ENCODE data around the gene UBE2J1.

Gene UBE2J1

GRCh38 chr6:89287351-89288028 is 65.0 kb downstream of the UBE2J1 start:
- TF ChIP-seq CTCF (IDR thresholded peaks at IDR 0.05; ENCODE audit: low read depth, low read length), result no peak
- no peak for DNase-seq (ENCODE audit: low read depth in 2 of 2)
- H3K4me3 ChIP-seq (replicated peaks in 1 of 2; ENCODE audit: low read depth in 2 of 2, low read length in 2 of 2), result no peak overlapping the region

GRCh38 chr6:89286516-89286915 is 66.0 kb downstream of the UBE2J1 start:
- TF ChIP-seq CTCF (IDR thresholded peaks at IDR 0.05; ENCODE audit: low read depth, low read length), result no peak
- H3K4me3 ChIP-seq (replicated peaks in 1 of 2; ENCODE audit: low read depth in 2 of 2, low read length in 2 of 2), result no peak overlapping the region
- no peak for DNase-seq (ENCODE audit: low read depth in 2 of 2)

- H3K4me3 ChIP-seq (replicated peaks in 1 of 2; ENCODE audit: low read depth in 2 of 2, low read length in 2 of 2), result no peak overlapping the region
- no peak for DNase-seq (ENCODE audit: low read depth in 2 of 2)
- TF ChIP-seq CTCF (IDR thresholded peaks at IDR 0.05; ENCODE audit: low read depth, low read length), result no peak
Measured at GRCh38 chr6:89284963-89285735, 67.4 kb downstream of the UBE2J1 start.

- no peak overlapping the region for H3K4me3 ChIP-seq (replicated peaks in 1 of 2; ENCODE audit: low read depth in 2 of 2, low read length in 2 of 2)
- TF ChIP-seq CTCF (IDR thresholded peaks at IDR 0.05; ENCODE audit: low read depth, low read length), result no peak
- no peak for DNase-seq (ENCODE audit: low read depth in 2 of 2)
Measured at GRCh38 chr6:89284081-89284480, 68.4 kb downstream of the UBE2J1 start.

- no peak overlapping the region for H3K4me3 ChIP-seq (replicated peaks in 1 of 2; ENCODE audit: low read depth in 2 of 2, low read length in 2 of 2)
- TF ChIP-seq CTCF (IDR thresholded peaks at IDR 0.05; ENCODE audit: low read depth, low read length), result no peak
- DNase-seq (ENCODE audit: low read depth in 2 of 2), result no peak
Measured at GRCh38 chr6:89282749-89283148, 69.8 kb downstream of the UBE2J1 start.

- no peak overlapping the region for H3K4me3 ChIP-seq (replicated peaks in 1 of 2; ENCODE audit: low read depth in 2 of 2, low read length in 2 of 2)
- DNase-seq (ENCODE audit: low read depth in 2 of 2), result peak; percentile 25 to 55
- TF ChIP-seq CTCF (IDR thresholded peaks at IDR 0.05; ENCODE audit: low read depth, low read length), result peak; percentile 66
Measured at GRCh38 chr6:89281779-89282246, 70.7 kb downstream of the UBE2J1 start.

All from cardiac fibroblast (primary cell).